Cardiac septum (tissue), 1 donor: ENCODE data around the gene IGF2BP3. TPM values are rescaled to one million over a fixed set of nuclear protein-coding genes. Genes with fewer than 3 reads are reported as not detected.

Source experiments
- total RNA-seq: library from RNA; stranded (reverse); fragmentation: NEBNext Ultra II Directional; extraction: Animal tissue kit (Norgen Biotek cat#: 25700); gene quantifications from one replicate; pipeline ENCODE4 v1.2.1, GENCODE V29; 2021
- donor health status: DM: no; HTN: no; CAD: no.

Gene IGF2BP3
- total RNA-seq, 1 donor from 2014 or later, result 0.16 TPM

Other genes with a start within 250 kb of the IGF2BP3 start
- 239 TPM for gene GPNMB, start 223.7 kb downstream of the IGF2BP3 start, total RNA-seq
- gene MALSU1, start 171.2 kb downstream of the IGF2BP3 start, total RNA-seq, result 83.8 TPM
- gene TRA2A, start 61.5 kb upstream of the IGF2BP3 start, total RNA-seq, result 32.6 TPM
- gene CCDC126, start 126.9 kb upstream of the IGF2BP3 start, total RNA-seq, result 10.1 TPM
- gene FAM221A, start 209.7 kb upstream of the IGF2BP3 start, total RNA-seq, result 3.7 TPM
- 0.35 TPM for gene STK31, start 239.7 kb upstream of the IGF2BP3 start, total RNA-seq